ENCODE measurements around the gene ANKRD11.

GRCh38 chr16:89270666-89271345 lies 219.6 kb downstream of the ANKRD11 start:
- TF ChIP-seq POLR2A (IDR thresholded peaks at IDR 0.05; ENCODE audit: low read length) (no peak), GATA1 (IDR thresholded peaks at IDR 0.05; ENCODE audit: low read depth, low read length) (no peak)
